LNCAP (cell line): ENCODE results near the gene SMARCAL1.
A peak's percentile ranks its signal among the peaks of the same experiment; 100 is the strongest.

ENCODE experiments used
- CTCF ChIP-seq: fragments of 450-650 bp; IDR thresholded peaks from 2 replicates; pipeline ENCODE4 v1.5.1; 2017; ENCODE audit warnings: mild to moderate bottlenecking

The SMARCAL1 gene

DNA sequence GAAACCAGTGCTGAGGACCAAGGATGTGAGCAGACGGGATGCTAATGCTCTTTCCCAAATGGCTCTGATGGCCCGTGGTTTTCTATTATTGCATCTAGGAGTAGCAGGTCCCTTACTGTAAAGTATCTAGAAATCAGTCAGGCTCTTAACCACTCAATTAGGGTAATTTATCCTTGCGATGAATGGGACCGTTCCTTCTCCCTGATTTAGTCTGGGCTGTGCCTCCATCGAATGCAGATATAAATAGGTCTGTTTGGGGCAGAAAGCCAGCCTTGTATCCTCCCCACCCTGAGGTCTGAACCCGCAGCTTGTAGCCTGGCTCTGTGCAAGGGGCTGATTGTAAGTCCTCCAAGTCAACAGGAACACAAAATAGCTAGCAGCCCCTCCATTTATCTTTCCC is 9.5 kb upstream of the SMARCAL1 start:
- no peak for TF ChIP-seq CTCF

DNA sequence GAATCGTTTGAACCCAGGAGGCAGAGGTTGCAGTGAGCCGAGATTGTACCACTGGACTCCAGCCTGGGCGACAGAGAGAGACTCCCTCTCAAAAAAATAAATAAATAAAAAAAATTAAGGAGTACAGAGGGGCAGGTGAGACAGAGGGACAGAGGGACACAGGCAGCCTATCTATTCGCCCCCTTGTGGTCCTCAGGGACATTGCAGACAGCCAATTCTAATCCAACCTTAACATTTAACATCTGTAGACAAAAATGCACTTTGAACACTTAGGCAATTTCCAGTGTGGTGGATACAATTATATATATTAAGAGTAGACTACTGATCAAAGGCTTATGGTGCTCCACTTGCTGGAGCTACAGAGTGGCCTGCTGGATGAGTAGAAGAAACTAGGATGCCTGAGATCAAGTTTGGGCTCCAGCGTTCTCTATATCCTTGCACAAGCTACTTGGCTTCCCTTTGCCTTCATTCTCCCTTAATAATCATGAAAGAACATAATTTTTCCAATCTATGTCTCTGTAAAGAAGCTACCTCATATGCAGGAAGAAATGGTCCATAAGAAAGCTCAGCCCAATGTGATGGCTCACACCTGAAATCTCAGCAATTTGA is 8.2 kb upstream of the SMARCAL1 start:
- peak; percentile 78 for TF ChIP-seq CTCF

- no peak for TF ChIP-seq CTCF
These were observed 6.7 kb upstream of the SMARCAL1 start for GRCh38 chr2:216405588-216405987.

- no peak for TF ChIP-seq CTCF
These were observed 5.5 kb upstream of the SMARCAL1 start for GRCh38 chr2:216406826-216407225.

GRCh38 chr2:216408426-216409290 is 3.6 kb upstream of the SMARCAL1 start:
- no peak for TF ChIP-seq CTCF

DNA sequence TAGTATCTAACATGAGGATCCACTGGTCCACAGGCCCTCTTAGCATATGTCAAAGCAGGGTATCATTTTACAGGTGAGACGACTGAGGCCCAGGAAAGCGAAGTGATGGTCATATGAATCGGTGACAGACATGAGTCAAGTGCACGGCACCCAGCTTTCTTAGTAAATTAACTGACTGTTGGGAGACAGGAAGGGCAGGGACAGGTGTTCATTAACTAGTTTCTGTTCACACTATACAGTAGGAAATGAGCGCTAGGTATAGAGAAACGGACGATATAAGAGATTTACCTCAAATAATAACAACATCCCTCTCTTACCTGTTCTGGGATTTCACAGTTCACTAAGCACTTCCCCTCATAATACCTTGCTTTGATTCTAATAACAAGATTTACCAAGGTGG is 1.7 kb upstream of the SMARCAL1 start:
- TF ChIP-seq CTCF, result no peak

DNA sequence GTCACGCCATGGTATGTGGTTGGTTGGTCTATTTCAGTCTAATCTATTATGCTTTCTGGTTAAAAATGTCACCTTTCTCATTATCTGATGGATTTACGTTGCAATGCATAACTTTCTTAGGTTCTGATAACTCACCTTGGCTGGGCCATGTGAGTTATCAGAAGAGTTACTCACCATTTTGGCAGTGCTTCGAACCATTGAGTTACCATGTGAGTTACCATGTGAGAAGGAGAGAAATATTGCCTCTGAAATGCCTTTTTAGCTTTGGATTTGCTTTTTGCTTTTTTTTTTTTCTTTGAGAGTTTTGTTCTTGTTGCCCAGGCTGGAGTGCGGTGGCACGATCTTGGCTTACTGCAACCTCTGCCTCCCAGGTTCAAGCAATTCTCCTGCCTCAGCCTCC is 1.6 kb downstream of the SMARCAL1 start:
- no peak for TF ChIP-seq CTCF
